ENCODE results near the gene GALR3. TPM values are rescaled to one million over a fixed set of nuclear protein-coding genes. Genes with fewer than 3 reads are reported as not detected.
"Not testable (repeated sequence)": the region's sequence is repeated elsewhere in the genome, so short reads cannot be mapped to it uniquely, and the experiment has no call there.

Gene GALR3
- total RNA-seq, 3 donors from 2014 or later (not counting 1 experiment from before 2014, with no cell fraction given) = 0.24 to 0.32 TPM; not detected in 1

- no peaks in the 10 kb centered on the region for H3K36me3 ChIP-seq (ENCODE audit: control insufficient read depth, insufficient read depth, low read length)
- no peak overlapping the region for H3K27ac ChIP-seq (ENCODE audit: low read length)
- ATAC-seq (no peak), DNase-seq (no peak)
- H3K4me3 ChIP-seq (ENCODE audit: low read length) = no peak overlapping the region
- Mint-ChIP-seq H3K4me1 (no peaks in the 10 kb centered on the region), H3K9me3 (no peaks in the 10 kb centered on the region), H3K27ac (no peak overlapping the region), H3K4me3 (no peak overlapping the region), H3K36me3 (no peaks in the 10 kb centered on the region), H3K27me3 (ENCODE audit: low read depth in 2 of 2) (no peaks in the 10 kb centered on the region)
- intact Hi-C loops (cut with micrococcal nuclease) = no loop called here
- TF ChIP-seq CTCF (IDR thresholded peaks at IDR 0.05) = no peak
- H3K9me3 ChIP-seq (ENCODE audit: control insufficient read depth, insufficient read depth, low read length) = no peaks in the 10 kb centered on the region
- no peaks in the 10 kb centered on the region for H3K27me3 ChIP-seq (ENCODE audit: control insufficient read depth, insufficient read depth, low read length)
- WGBS (ENCODE audit: insufficient coverage) = 70% methylated on average over 2 of the region's 2 CpGs
- no peaks in the 10 kb centered on the region for H3K4me1 ChIP-seq (ENCODE audit: control insufficient read depth, insufficient read depth, low read length)
Measured at GRCh38 chr22:37790234-37790633, 32.9 kb upstream of the GALR3 start.

- Mint-ChIP-seq H3K4me3 (no peak overlapping the region), H3K27me3 (ENCODE audit: low read depth in 2 of 2) (no peaks in the 10 kb centered on the region), H3K9me3 (no peaks in the 10 kb centered on the region), H3K4me1 (no peaks in the 10 kb centered on the region), H3K36me3 (no peaks in the 10 kb centered on the region), H3K27ac (no peak overlapping the region)
- H3K4me1 ChIP-seq (ENCODE audit: control insufficient read depth, insufficient read depth, low read length) = no peaks in the 10 kb centered on the region
- intact Hi-C loops (cut with micrococcal nuclease) = no loop called here
- H3K4me3 ChIP-seq (ENCODE audit: low read length) = no peak overlapping the region
- no peaks in the 10 kb centered on the region for H3K27me3 ChIP-seq (ENCODE audit: control insufficient read depth, insufficient read depth, low read length)
- H3K9me3 ChIP-seq (ENCODE audit: control insufficient read depth, insufficient read depth, low read length) = no peaks in the 10 kb centered on the region
- TF ChIP-seq CTCF (IDR thresholded peaks at IDR 0.05) = no peak
- WGBS (ENCODE audit: insufficient coverage) = 95% methylated on average over 4 of the region's 6 CpGs
- H3K27ac ChIP-seq (ENCODE audit: low read length) = no peak overlapping the region
- no peaks in the 10 kb centered on the region for H3K36me3 ChIP-seq (ENCODE audit: control insufficient read depth, insufficient read depth, low read length)
- ATAC-seq (no peak), DNase-seq (no peak)
Measured at GRCh38 chr22:37792494-37792893, 30.7 kb upstream of the GALR3 start.

GRCh38 chr22:37794376-37794775, 28.8 kb upstream of the GALR3 start:
- H3K4me3 ChIP-seq (ENCODE audit: low read length) = no peak overlapping the region
- Mint-ChIP-seq H3K36me3 (no peaks in the 10 kb centered on the region), H3K27me3 (ENCODE audit: low read depth in 2 of 2) (peaks cover 0 to 4% of the 10 kb centered on the region in 2 donors), H3K4me3 (no peak overlapping the region), H3K4me1 (no peaks in the 10 kb centered on the region), H3K27ac (no peak overlapping the region), H3K9me3 (no peaks in the 10 kb centered on the region)
- H3K4me1 ChIP-seq (ENCODE audit: control insufficient read depth, insufficient read depth, low read length) = no peaks in the 10 kb centered on the region
- DNase-seq = no peak
- 91% methylated on average over 2 of the region's 2 CpGs for WGBS (ENCODE audit: insufficient coverage)
- no peak for ATAC-seq
- H3K9me3 ChIP-seq (ENCODE audit: control insufficient read depth, insufficient read depth, low read length) = no peaks in the 10 kb centered on the region
- intact Hi-C loops (cut with micrococcal nuclease) = no loop called here
- no peaks in the 10 kb centered on the region for H3K36me3 ChIP-seq (ENCODE audit: control insufficient read depth, insufficient read depth, low read length)
- H3K27me3 ChIP-seq (ENCODE audit: control insufficient read depth, insufficient read depth, low read length) = no peaks in the 10 kb centered on the region
- no peak overlapping the region for H3K27ac ChIP-seq (ENCODE audit: low read length)
- TF ChIP-seq CTCF (IDR thresholded peaks at IDR 0.05) = no peak

- DNase-seq (no peak), ATAC-seq (no peak)
- no peaks in the 10 kb centered on the region for H3K9me3 ChIP-seq (ENCODE audit: control insufficient read depth, insufficient read depth, low read length)
- Mint-ChIP-seq H3K9me3 (no peaks in the 10 kb centered on the region), H3K4me3 (no peak overlapping the region), H3K27ac (no peak overlapping the region), H3K4me1 (no peaks in the 10 kb centered on the region), H3K36me3 (no peaks in the 10 kb centered on the region), H3K27me3 (ENCODE audit: low read depth in 2 of 2) (peaks cover 0 to 10% of the 10 kb centered on the region in 2 donors)
- H3K4me1 ChIP-seq (ENCODE audit: control insufficient read depth, insufficient read depth, low read length) = no peaks in the 10 kb centered on the region
- WGBS (ENCODE audit: insufficient coverage) = 80% methylated on average over 3 of the region's 3 CpGs
- no peaks in the 10 kb centered on the region for H3K36me3 ChIP-seq (ENCODE audit: control insufficient read depth, insufficient read depth, low read length)
- intact Hi-C loops (cut with micrococcal nuclease) = no loop called here
- no peak overlapping the region for H3K27ac ChIP-seq (ENCODE audit: low read length)
- no peaks in the 10 kb centered on the region for H3K27me3 ChIP-seq (ENCODE audit: control insufficient read depth, insufficient read depth, low read length)
- H3K4me3 ChIP-seq (ENCODE audit: low read length) = no peak overlapping the region
- TF ChIP-seq CTCF (IDR thresholded peaks at IDR 0.05) = no peak
Measured at GRCh38 chr22:37796079-37796478, 27.1 kb upstream of the GALR3 start.

- intact Hi-C loops (cut with micrococcal nuclease); H3K36me3 ChIP-seq (ENCODE audit: control insufficient read depth, insufficient read depth, low read length); ATAC-seq: not testable (repeated sequence)
Measured at GRCh38 chr22:37797259-37797658, 25.9 kb upstream of the GALR3 start.

More at GRCh38 chr22:37797259-37797658, 25.9 kb upstream of the GALR3 start:
- H3K9me3 Mint-ChIP-seq; H3K27me3 ChIP-seq (ENCODE audit: control insufficient read depth, insufficient read depth, low read length); DNase-seq; H3K27ac Mint-ChIP-seq; H3K4me1 ChIP-seq (ENCODE audit: control insufficient read depth, insufficient read depth, low read length); H3K36me3 Mint-ChIP-seq; H3K4me3 Mint-ChIP-seq; H3K27me3 Mint-ChIP-seq (ENCODE audit: low read depth in 2 of 2); H3K4me1 Mint-ChIP-seq; H3K27ac ChIP-seq (ENCODE audit: low read length); H3K4me3 ChIP-seq (ENCODE audit: low read length); H3K9me3 ChIP-seq (ENCODE audit: control insufficient read depth, insufficient read depth, low read length): not testable (repeated sequence)
- 96% methylated on average over 7 of the region's 7 CpGs for WGBS (ENCODE audit: insufficient coverage)
